Fibroblast of gingiva (primary cell): ENCODE results near the gene DNM3.

Experiments
- DNase-seq: peaks from one replicate; pipeline ENCODE4 v3.0.0-alpha.2; 2011; ENCODE audit warnings: low read depth

Gene DNM3

GRCh38 chr1:171817511-171818265 is 23.6 kb upstream of the DNM3 start:
- peak; percentile 52 for DNase-seq

- DNase-seq, result no peak
Observed at GRCh38 chr1:171819946-171820345, 21.4 kb upstream of the DNM3 start.

GRCh38 chr1:171826973-171827372 is 14.3 kb upstream of the DNM3 start:
- DNase-seq, result no peak

GRCh38 chr1:171828794-171829193 is 12.5 kb upstream of the DNM3 start:
- no peak for DNase-seq

- DNase-seq, result no peak
Observed at GRCh38 chr1:171833091-171833825, 8.0 kb upstream of the DNM3 start.

- no peak for DNase-seq
Observed at GRCh38 chr1:171834821-171835220, 6.5 kb upstream of the DNM3 start.

GRCh38 chr1:171835891-171836290 is 5.4 kb upstream of the DNM3 start:
- DNase-seq, result no peak

GRCh38 chr1:171841931-171842761 is 848 bp downstream of the DNM3 start:
- no peak for DNase-seq

- DNase-seq, result no peak
Observed at GRCh38 chr1:171844381-171844780, 3.1 kb downstream of the DNM3 start.

GRCh38 chr1:171845998-171846397 is 4.7 kb downstream of the DNM3 start:
- no peak for DNase-seq

GRCh38 chr1:171849245-171849898 is 8.1 kb downstream of the DNM3 start:
- no peak for DNase-seq

- no peak for DNase-seq
Observed at GRCh38 chr1:171850651-171851350, 9.5 kb downstream of the DNM3 start.

GRCh38 chr1:171852272-171852671 is 11.0 kb downstream of the DNM3 start:
- peak; percentile 39 for DNase-seq

- DNase-seq, result no peak
Observed at GRCh38 chr1:171855381-171855780, 14.1 kb downstream of the DNM3 start.

GRCh38 chr1:171858696-171859095 is 17.4 kb downstream of the DNM3 start:
- no peak for DNase-seq

- DNase-seq, result no peak
Observed at GRCh38 chr1:171860696-171861095, 19.4 kb downstream of the DNM3 start.

- DNase-seq, result no peak
Observed at GRCh38 chr1:171863531-171863930, 22.2 kb downstream of the DNM3 start.

GRCh38 chr1:171864308-171864707 is 23.0 kb downstream of the DNM3 start:
- DNase-seq, result no peak

- no peak for DNase-seq
Observed at GRCh38 chr1:171865106-171865505, 23.8 kb downstream of the DNM3 start.

- no peak for DNase-seq
Observed at GRCh38 chr1:171867236-171867635, 25.9 kb downstream of the DNM3 start.

- no peak for DNase-seq
Observed at GRCh38 chr1:171868217-171868803, 27.0 kb downstream of the DNM3 start.
